ENCODE results near the gene TCERG1L.
"Not testable (repeated sequence)": the region's sequence is repeated elsewhere in the genome, so short reads cannot be mapped to it uniquely, and the experiment has no call there.

The TCERG1L gene

GRCh38 chr10:131167036-131167860, 144.3 kb downstream of the TCERG1L start:
- no peak for DNase-seq (ENCODE audit: low read depth, low spot score)

- DNase-seq (ENCODE audit: low read depth, low spot score), result no peak
Measured at GRCh38 chr10:131166486-131166885, 145.0 kb downstream of the TCERG1L start.

GRCh38 chr10:131165092-131165491, 146.4 kb downstream of the TCERG1L start:
- no peak for DNase-seq (ENCODE audit: low read depth, low spot score)

GRCh38 chr10:131162866-131163843, 148.4 kb downstream of the TCERG1L start:
- DNase-seq (ENCODE audit: low read depth, low spot score), result no peak

GRCh38 chr10:131162211-131162610, 149.3 kb downstream of the TCERG1L start:
- no peak for DNase-seq (ENCODE audit: low read depth, low spot score)

GRCh38 chr10:131161087-131161486, 150.4 kb downstream of the TCERG1L start:
- DNase-seq (ENCODE audit: low read depth, low spot score), result no peak

GRCh38 chr10:131160219-131160875, 151.2 kb downstream of the TCERG1L start:
- DNase-seq (ENCODE audit: low read depth, low spot score), result no peak

GRCh38 chr10:131159771-131160170, 151.8 kb downstream of the TCERG1L start:
- DNase-seq (ENCODE audit: low read depth, low spot score), result no peak

GRCh38 chr10:131158695-131159094, 152.8 kb downstream of the TCERG1L start:
- no peak for DNase-seq (ENCODE audit: low read depth, low spot score)

- DNase-seq (ENCODE audit: low read depth, low spot score), result no peak
Measured at GRCh38 chr10:131157899-131158298, 153.6 kb downstream of the TCERG1L start.

- DNase-seq (ENCODE audit: low read depth, low spot score), result no peak
Measured at GRCh38 chr10:131155876-131156230, 155.7 kb downstream of the TCERG1L start.

GRCh38 chr10:131155218-131155875, 156.2 kb downstream of the TCERG1L start:
- DNase-seq (ENCODE audit: low read depth, low spot score), result no peak

GRCh38 chr10:131154306-131155025, 157.1 kb downstream of the TCERG1L start:
- DNase-seq (ENCODE audit: low read depth, low spot score), result no peak

GRCh38 chr10:131152456-131152855, 159.1 kb downstream of the TCERG1L start:
- not testable (repeated sequence) for DNase-seq (ENCODE audit: low read depth, low spot score)

- DNase-seq (ENCODE audit: low read depth, low spot score), result no peak
Measured at GRCh38 chr10:131150126-131150525, 161.4 kb downstream of the TCERG1L start.

GRCh38 chr10:131149586-131149985, 161.9 kb downstream of the TCERG1L start:
- DNase-seq (ENCODE audit: low read depth, low spot score), result no peak

- DNase-seq (ENCODE audit: low read depth, low spot score), result no peak
Measured at GRCh38 chr10:131149111-131149510, 162.4 kb downstream of the TCERG1L start.

GRCh38 chr10:131148270-131148669, 163.3 kb downstream of the TCERG1L start:
- DNase-seq (ENCODE audit: low read depth, low spot score), result no peak

GRCh38 chr10:131147301-131147975, 164.1 kb downstream of the TCERG1L start:
- DNase-seq (ENCODE audit: low read depth, low spot score), result no peak

GRCh38 chr10:131146790-131147189, 164.7 kb downstream of the TCERG1L start:
- DNase-seq (ENCODE audit: low read depth, low spot score), result no peak
